Neutrophil (primary cell): ENCODE measurements around the gene ARMC9.

Source experiments
- H3K27ac ChIP-seq: fragments of 200-600 bp; sonication (generic); 2 replicates; pipeline ENCODE4 v1.5.1; 2016; ENCODE audit warnings: mild to moderate bottlenecking, moderate library complexity
- H3K27me3 ChIP-seq: fragments of 200-600 bp; sonication (generic); 2 replicates; pipeline ENCODE4 v1.6.0; 2016; ENCODE audit warnings: mild to moderate bottlenecking
- H3K36me3 ChIP-seq: fragments of 200-600 bp; sonication (generic); 2 replicates; pipeline ENCODE4 v1.5.1; 2017
- H3K4me1 ChIP-seq, 2 experiments: fragments of 200-600 bp in 1 of 2; sonication (generic) in 1 of 2; 1 replicate in 1 of 2; 2 replicates in 1 of 2; pipeline versions ENCODE4 v1.5.1 to v1.6.1; 2013 to 2016; ENCODE audit warnings: low read depth in 1 of 2, low read length in 1 of 2, mild to moderate bottlenecking in 1 of 2, moderate library complexity in 1 of 2; ENCODE audit not compliant: control insufficient read depth in 1 of 2, insufficient read depth in 1 of 2
- H3K4me3 ChIP-seq, 2 experiments: fragments of 200-600 bp in 1 of 2; sonication (generic) in 1 of 2; 1 replicate in 1 of 2; 2 replicates in 1 of 2; pipeline ENCODE4 v1.5.1; 2013 to 2016; ENCODE audit warnings: low read depth in 1 of 2, low read length in 1 of 2, mild to moderate bottlenecking in 1 of 2, moderate library complexity in 1 of 2
- H3K9me3 ChIP-seq: fragments of 200-600 bp; sonication (generic); 2 replicates; pipeline ENCODE4 v1.5.1; 2016
- TF ChIP-seq, protein P1 (sequence below): fragments of 200-600 bp; sonication (generic); IDR thresholded peaks from 2 replicates; pipeline ENCODE4 v1.5.1; 2016; ENCODE audit warnings: antibody characterized with exemption

ARMC9 gene

DNA sequence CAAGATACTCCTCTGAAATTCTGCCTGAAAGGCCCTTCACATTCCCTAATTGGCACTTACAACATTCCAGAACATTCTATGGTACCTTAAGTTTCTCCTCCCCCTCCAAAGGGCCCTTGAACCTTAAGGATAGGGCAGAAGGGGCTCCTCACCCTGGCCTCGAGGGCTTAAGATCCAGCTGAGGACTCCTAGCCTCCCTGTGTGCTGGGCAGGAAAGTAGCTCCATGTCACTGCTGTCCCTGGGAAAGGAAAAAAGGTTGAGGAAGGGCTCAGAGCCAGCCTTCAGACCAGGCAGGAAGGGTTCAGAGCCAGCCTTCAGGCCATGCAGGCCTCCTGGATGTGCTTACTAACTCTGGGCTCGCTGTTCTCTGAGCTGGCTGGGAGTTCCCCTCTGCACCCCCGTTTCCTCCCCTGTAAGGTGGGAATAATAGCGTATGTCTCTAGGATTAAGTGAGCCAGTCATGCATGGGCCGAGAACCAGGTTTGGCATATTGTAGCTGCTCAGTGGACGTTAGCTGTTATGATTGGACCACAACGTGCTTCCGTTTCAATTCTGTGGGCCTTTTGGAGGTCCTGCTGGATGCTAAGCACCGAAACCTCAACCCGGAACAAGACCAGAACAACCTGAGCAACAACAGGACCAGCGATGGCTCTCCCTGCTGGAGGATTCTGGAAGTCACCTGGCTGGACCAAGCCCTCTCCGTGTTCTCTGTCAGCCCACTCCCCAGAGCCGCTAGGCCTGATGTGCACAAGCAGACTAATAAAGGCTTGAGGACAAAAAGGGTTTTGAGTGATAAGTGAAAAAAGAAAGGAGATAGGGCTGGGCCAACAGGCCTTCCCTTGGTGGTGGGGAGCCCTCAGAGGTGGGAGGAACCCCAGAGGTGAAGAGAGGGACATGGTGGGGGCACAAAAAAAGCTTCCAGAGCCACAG lies 196.0 kb downstream of the ARMC9 start:
- TF ChIP-seq, protein P1, sequence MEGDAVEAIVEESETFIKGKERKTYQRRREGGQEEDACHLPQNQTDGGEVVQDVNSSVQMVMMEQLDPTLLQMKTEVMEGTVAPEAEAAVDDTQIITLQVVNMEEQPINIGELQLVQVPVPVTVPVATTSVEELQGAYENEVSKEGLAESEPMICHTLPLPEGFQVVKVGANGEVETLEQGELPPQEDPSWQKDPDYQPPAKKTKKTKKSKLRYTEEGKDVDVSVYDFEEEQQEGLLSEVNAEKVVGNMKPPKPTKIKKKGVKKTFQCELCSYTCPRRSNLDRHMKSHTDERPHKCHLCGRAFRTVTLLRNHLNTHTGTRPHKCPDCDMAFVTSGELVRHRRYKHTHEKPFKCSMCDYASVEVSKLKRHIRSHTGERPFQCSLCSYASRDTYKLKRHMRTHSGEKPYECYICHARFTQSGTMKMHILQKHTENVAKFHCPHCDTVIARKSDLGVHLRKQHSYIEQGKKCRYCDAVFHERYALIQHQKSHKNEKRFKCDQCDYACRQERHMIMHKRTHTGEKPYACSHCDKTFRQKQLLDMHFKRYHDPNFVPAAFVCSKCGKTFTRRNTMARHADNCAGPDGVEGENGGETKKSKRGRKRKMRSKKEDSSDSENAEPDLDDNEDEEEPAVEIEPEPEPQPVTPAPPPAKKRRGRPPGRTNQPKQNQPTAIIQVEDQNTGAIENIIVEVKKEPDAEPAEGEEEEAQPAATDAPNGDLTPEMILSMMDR: no peak
- H3K9me3 ChIP-seq: no peaks in the 10 kb centered on the region
- H3K36me3 ChIP-seq: peaks cover 7% of the 10 kb centered on the region
- H3K27me3 ChIP-seq: peaks cover 12% of the 10 kb centered on the region
- H3K4me3 ChIP-seq: no peak overlapping the region
- H3K27ac ChIP-seq: no peak overlapping the region
- peaks cover 32 to 62% of the 10 kb centered on the region in 2 experiments for H3K4me1 ChIP-seq

GRCh38 chr2:231395188-231396057 lies 197.0 kb downstream of the ARMC9 start, which contains the start of gene B3GNT7:
Gene B3GNT7, plus strand, starts transcription at chr2:231395710. Its CDS starts 94 bp downstream, at chr2:231395804.
- H3K4me1 ChIP-seq: peaks cover 28 to 53% of the 10 kb centered on the region in 2 experiments
- peak within 1 kb of the TSS; percentile 25 to 45 for H3K4me3 ChIP-seq
- no peaks in the 10 kb centered on the region for H3K9me3 ChIP-seq
- H3K36me3 ChIP-seq: peaks cover 7% of the 10 kb centered on the region
- TF ChIP-seq, protein P1: no peak
- peaks cover 12% of the 10 kb centered on the region for H3K27me3 ChIP-seq
- H3K27ac ChIP-seq: no peak within 1 kb of the TSS

GRCh38 chr2:231396058-231396821 lies 197.8 kb downstream of the ARMC9 start:
- no peaks in the 10 kb centered on the region for H3K9me3 ChIP-seq
- peaks cover 7% of the 10 kb centered on the region for H3K36me3 ChIP-seq
- TF ChIP-seq, protein P1: no peak
- H3K4me1 ChIP-seq: peaks cover 22 to 46% of the 10 kb centered on the region in 2 experiments
- H3K27me3 ChIP-seq: peaks cover 12% of the 10 kb centered on the region
- peak overlapping the region in 1 of 2 experiments; percentile 45 for H3K4me3 ChIP-seq
- no peak overlapping the region for H3K27ac ChIP-seq

- peaks cover 7% of the 10 kb centered on the region for H3K36me3 ChIP-seq
- no peak overlapping the region for H3K4me3 ChIP-seq
- H3K9me3 ChIP-seq: no peaks in the 10 kb centered on the region
- peaks cover 12% of the 10 kb centered on the region for H3K27me3 ChIP-seq
- H3K27ac ChIP-seq: no peak overlapping the region
- H3K4me1 ChIP-seq: peaks cover 17 to 36% of the 10 kb centered on the region in 2 experiments
- TF ChIP-seq, protein P1: no peak
These were observed 198.8 kb downstream of the ARMC9 start for GRCh38 chr2:231397011-231397927.
